Neural progenitor cell (in vitro differentiated cells): ENCODE measurements around the gene CDH23. TPM values are rescaled to one million over a fixed set of nuclear protein-coding genes. Genes with fewer than 3 reads are reported as not detected.

Experiments used
- DNase-seq: peaks from one replicate; pipeline ENCODE4 v3.0.0-alpha.2; 2016; ENCODE audit warnings: low spot score
- H2AFZ ChIP-seq: fragments of 200-600 bp; sonication (generic); replicated peaks from 2 replicates; pipeline ENCODE4 v1.6.1; 2016; ENCODE audit warnings: antibody characterized with exemption
- H3F3A ChIP-seq: fragments of 200-600 bp; sonication (generic); 2 replicates; pipeline ENCODE4 v1.6.1; 2016; ENCODE audit warnings: antibody characterized with exemption, low read depth
- H3K27ac ChIP-seq: fragments of 200-600 bp; sonication (generic); 2 replicates; pipeline ENCODE4 v1.5.1; 2016; ENCODE audit warnings: mild to moderate bottlenecking
- H3K27me3 ChIP-seq: fragments of 200-600 bp; sonication (generic); 2 replicates; pipeline ENCODE4 v1.6.1; 2016; ENCODE audit warnings: mild to moderate bottlenecking, moderate library complexity
- H3K36me3 ChIP-seq: fragments of 200-600 bp; sonication (generic); 2 replicates; pipeline ENCODE4 v1.5.1; 2016
- H3K4me1 ChIP-seq: fragments of 200-600 bp; sonication (generic); 2 replicates; pipeline ENCODE4 v1.6.1; 2016; ENCODE audit warnings: mixed run types
- H3K4me2 ChIP-seq: fragments of 200-600 bp; sonication (generic); 2 replicates; pipeline ENCODE4 v1.6.1; 2016
- H3K4me3 ChIP-seq: fragments of 200-600 bp; sonication (generic); 2 replicates; pipeline ENCODE4 v1.5.1; 2016
- H3K79me2 ChIP-seq: fragments of 200-600 bp; sonication (generic); 2 replicates; pipeline ENCODE4 v1.6.1; 2016; ENCODE audit warnings: low read depth
- H3K9ac ChIP-seq: fragments of 200-600 bp; sonication (generic); 2 replicates; pipeline ENCODE4 v1.6.1; 2016
- H3K9me3 ChIP-seq: fragments of 200-600 bp; sonication (generic); 2 replicates; pipeline ENCODE4 v1.5.1; 2016; ENCODE audit warnings: low read depth
- H4K20me1 ChIP-seq: fragments of 200-600 bp; sonication (generic); 2 replicates; pipeline ENCODE4 v1.6.1; 2016; ENCODE audit warnings: low read depth
- H3K27ac Mint-ChIP-seq: 3 replicates; pipeline ENCODE4 v1.8.0; 2021; ENCODE audit warnings: mixed read lengths
- H3K27me3 Mint-ChIP-seq: 2 replicates; pipeline ENCODE4 v1.8.0; 2022; ENCODE audit warnings: low read depth, mild to moderate bottlenecking, inconsistent platforms, moderate library complexity, mixed read lengths; ENCODE audit not compliant: insufficient read depth
- H3K36me3 Mint-ChIP-seq: 3 replicates; pipeline ENCODE4 v1.8.0; 2021; ENCODE audit warnings: mixed read lengths
- H3K4me1 Mint-ChIP-seq: 3 replicates; pipeline ENCODE4 v1.8.0; 2021; ENCODE audit warnings: mixed read lengths
- H3K4me3 Mint-ChIP-seq: 3 replicates; pipeline ENCODE4 v1.8.0; 2021; ENCODE audit warnings: mild to moderate bottlenecking, moderate library complexity, mixed read lengths
- H3K9me3 Mint-ChIP-seq: 3 replicates; pipeline ENCODE4 v1.8.0; 2020; ENCODE audit warnings: mixed read lengths
- CTCF ChIP-seq: fragments of 200-600 bp; sonication (generic); IDR thresholded peaks from 2 replicates; pipeline ENCODE4 v1.5.1; 2017; ENCODE audit warnings: antibody characterized with exemption, mild to moderate bottlenecking
- EZH2 ChIP-seq: fragments of 200-600 bp; sonication (generic); IDR thresholded peaks from 2 replicates; pipeline ENCODE4 v1.6.1; 2017; ENCODE audit warnings: antibody characterized with exemption, mild to moderate bottlenecking, moderate library complexity
- EZH2phosphoT487 ChIP-seq: fragments of 200-600 bp; sonication (generic); IDR thresholded peaks from 2 replicates; pipeline ENCODE4 v1.6.1; 2017; ENCODE audit warnings: antibody characterized with exemption
- total RNA-seq: library from RNA; depleted of rRNA; stranded (reverse); fragments of >200 nt; gene quantifications from 2 replicates; pipeline ENCODE4 v1.2.3, GENCODE V29; 2015; ENCODE audit warnings: low replicate concordance

Gene CDH23
- total RNA-seq, 1 donor from 2014 or later, result 5.9 TPM

- H3K4me1 Mint-ChIP-seq, result peaks cover 22% of the 10 kb centered on the region
- Histone ChIP-seq H3K4me2 (no peak overlapping the region), H3K27ac (no peak overlapping the region), H3K9ac (no peak overlapping the region), H3K36me3 (no peaks in the 10 kb centered on the region), H3K4me1 (peaks cover 7% of the 10 kb centered on the region), H3K4me3 (no peak overlapping the region), H2AFZ (no peak overlapping the region), H4K20me1 (no peaks in the 10 kb centered on the region), H3K27me3 (no peaks in the 10 kb centered on the region), H3F3A (peaks cover 6% of the 10 kb centered on the region), H3K79me2 (no peaks in the 10 kb centered on the region), H3K9me3 (no peaks in the 10 kb centered on the region)
- no peaks in the 10 kb centered on the region for H3K9me3 Mint-ChIP-seq
- H3K4me3 Mint-ChIP-seq, result peak overlapping the region; percentile 53
- H3K27ac Mint-ChIP-seq, result no peak overlapping the region
- TF ChIP-seq EZH2phosphoT487, result no peak
- no peak for TF ChIP-seq EZH2
- no peak for TF ChIP-seq CTCF
- DNase-seq, result no peak
- no peaks in the 10 kb centered on the region for H3K27me3 Mint-ChIP-seq
- no peaks in the 10 kb centered on the region for H3K36me3 Mint-ChIP-seq
Observed at GRCh38 chr10:71505862-71506261, 109.1 kb downstream of the CDH23 start.

GRCh38 chr10:71509444-71509843, 112.7 kb downstream of the CDH23 start:
- Histone ChIP-seq H3K4me1 (peaks cover 6% of the 10 kb centered on the region), H3K4me3 (no peak overlapping the region), H3K9me3 (no peaks in the 10 kb centered on the region), H2AFZ (no peak overlapping the region), H3K27me3 (no peaks in the 10 kb centered on the region), H3K27ac (no peak overlapping the region), H3K4me2 (no peak overlapping the region), H3K9ac (no peak overlapping the region), H4K20me1 (no peaks in the 10 kb centered on the region), H3K79me2 (no peaks in the 10 kb centered on the region), H3F3A (peaks cover 5% of the 10 kb centered on the region), H3K36me3 (no peaks in the 10 kb centered on the region)
- DNase-seq, result no peak
- TF ChIP-seq EZH2, result no peak
- TF ChIP-seq CTCF, result no peak
- no peak for TF ChIP-seq EZH2phosphoT487
- H3K4me3 Mint-ChIP-seq, result no peak overlapping the region
- no peaks in the 10 kb centered on the region for H3K36me3 Mint-ChIP-seq
- H3K27ac Mint-ChIP-seq, result no peak overlapping the region
- H3K4me1 Mint-ChIP-seq, result peaks cover 6% of the 10 kb centered on the region
- H3K27me3 Mint-ChIP-seq, result peaks cover 4% of the 10 kb centered on the region
- no peaks in the 10 kb centered on the region for H3K9me3 Mint-ChIP-seq

GRCh38 chr10:71511206-71511605, 114.5 kb downstream of the CDH23 start:
- Histone ChIP-seq H3K9me3 (no peaks in the 10 kb centered on the region), H3K36me3 (no peaks in the 10 kb centered on the region), H4K20me1 (no peaks in the 10 kb centered on the region), H3K79me2 (no peaks in the 10 kb centered on the region), H3K9ac (no peak overlapping the region), H3K27me3 (no peaks in the 10 kb centered on the region), H3K4me3 (no peak overlapping the region), H3F3A (peaks cover 11% of the 10 kb centered on the region), H3K27ac (no peak overlapping the region), H2AFZ (no peak overlapping the region), H3K4me2 (no peak overlapping the region), H3K4me1 (peaks cover 20% of the 10 kb centered on the region)
- TF ChIP-seq CTCF (no peak), EZH2 (no peak), EZH2phosphoT487 (no peak)
- peaks cover 9% of the 10 kb centered on the region for H3K4me1 Mint-ChIP-seq
- H3K36me3 Mint-ChIP-seq, result no peaks in the 10 kb centered on the region
- no peak overlapping the region for H3K27ac Mint-ChIP-seq
- peaks cover 6% of the 10 kb centered on the region for H3K27me3 Mint-ChIP-seq
- DNase-seq, result no peak
- no peaks in the 10 kb centered on the region for H3K9me3 Mint-ChIP-seq
- no peak overlapping the region for H3K4me3 Mint-ChIP-seq
